CD1c-positive myeloid dendritic cell (primary cell): Measurements from ENCODE around the gene TLN1.

ENCODE experiments used
- DNase-seq: peaks from one replicate; pipeline ENCODE4 v3.0.0-alpha.2; 2016; ENCODE audit errors: extremely low spot score

The TLN1 gene

GRCh38 chr9:35662437-35662836 lies 69.6 kb downstream of the TLN1 start:
- no peak for DNase-seq

- DNase-seq = no peak
Measured at GRCh38 chr9:35661756-35662350, 70.1 kb downstream of the TLN1 start.

- no peak for DNase-seq
Measured at GRCh38 chr9:35660966-35661415, 71.0 kb downstream of the TLN1 start.

GRCh38 chr9:35659340-35659739 lies 72.7 kb downstream of the TLN1 start:
- DNase-seq = no peak

GRCh38 chr9:35658968-35659220 lies 73.1 kb downstream of the TLN1 start:
- DNase-seq = no peak

GRCh38 chr9:35658137-35658967 lies 73.6 kb downstream of the TLN1 start, which contains the start of gene CCDC107:
TSS of gene CCDC107 (plus strand) at chr9:35658292. CDS start at chr9:35658380, 88 bp downstream.
- DNase-seq = peak; percentile 95

- peak; percentile 99 for DNase-seq
Measured at GRCh38 chr9:35657546-35658136, 74.4 kb downstream of the TLN1 start, which contains the start of gene RMRP. TSS of gene RMRP (minus strand) at chr9:35658019.

- DNase-seq = no peak
Measured at GRCh38 chr9:35656831-35657545, 75.0 kb downstream of the TLN1 start.

GRCh38 chr9:35656348-35656747 lies 75.6 kb downstream of the TLN1 start:
- no peak for DNase-seq

- DNase-seq = no peak
Measured at GRCh38 chr9:35653611-35654010, 78.4 kb downstream of the TLN1 start.

GRCh38 chr9:35652829-35653209 lies 79.2 kb downstream of the TLN1 start:
- no peak for DNase-seq

- peak; percentile 78 for DNase-seq
Measured at GRCh38 chr9:35651956-35652828, 79.8 kb downstream of the TLN1 start.

- no peak for DNase-seq
Measured at GRCh38 chr9:35650341-35651158, 81.4 kb downstream of the TLN1 start, which contains the start of gene SIT1. TSS of gene SIT1 (minus strand) at chr9:35650931. CDS start at chr9:35650853, 78 bp downstream.

- DNase-seq = peak; percentile 85
Measured at GRCh38 chr9:35649431-35650340, 82.3 kb downstream of the TLN1 start.
